AG04449 (cell line): ENCODE results near the gene ADGRL1.

Experiments
- CTCF ChIA-PET: fragments of 350-600 bp; formaldehyde crosslinking; extraction: SDS; loops from one replicate; lab custom pipeline; 2021; ENCODE audit warnings: antibody characterized with exemption; lab: Yijun Ruan, JAX
- POLR2A ChIA-PET: fragments of 400-600, 350-600 bp; formaldehyde crosslinking; extraction: SDS; loops from one replicate; lab custom pipeline; 2020; ENCODE audit warnings: antibody characterized with exemption, inconsistent platforms; lab: Yijun Ruan, JAX
- DNase-seq: peaks from one replicate; pipeline ENCODE4 v3.0.0-alpha.2; 2010; ENCODE audit warnings: low read depth, low spot score
- H3K4me3 ChIP-seq: 2 replicates; pipeline ENCODE4 v1.5.1; 2011; ENCODE audit warnings: low read depth, mild to moderate bottlenecking, control low read depth, low read length
- CTCF ChIP-seq: IDR thresholded peaks from one replicate; pipeline ENCODE4 v1.5.1; 2011; ENCODE audit warnings: mild to moderate bottlenecking, moderate library complexity, low read length, control low read depth, inconsistent platforms; ENCODE audit not compliant: insufficient read depth; ENCODE audit errors: missing control alignments

ADGRL1 gene

DNA sequence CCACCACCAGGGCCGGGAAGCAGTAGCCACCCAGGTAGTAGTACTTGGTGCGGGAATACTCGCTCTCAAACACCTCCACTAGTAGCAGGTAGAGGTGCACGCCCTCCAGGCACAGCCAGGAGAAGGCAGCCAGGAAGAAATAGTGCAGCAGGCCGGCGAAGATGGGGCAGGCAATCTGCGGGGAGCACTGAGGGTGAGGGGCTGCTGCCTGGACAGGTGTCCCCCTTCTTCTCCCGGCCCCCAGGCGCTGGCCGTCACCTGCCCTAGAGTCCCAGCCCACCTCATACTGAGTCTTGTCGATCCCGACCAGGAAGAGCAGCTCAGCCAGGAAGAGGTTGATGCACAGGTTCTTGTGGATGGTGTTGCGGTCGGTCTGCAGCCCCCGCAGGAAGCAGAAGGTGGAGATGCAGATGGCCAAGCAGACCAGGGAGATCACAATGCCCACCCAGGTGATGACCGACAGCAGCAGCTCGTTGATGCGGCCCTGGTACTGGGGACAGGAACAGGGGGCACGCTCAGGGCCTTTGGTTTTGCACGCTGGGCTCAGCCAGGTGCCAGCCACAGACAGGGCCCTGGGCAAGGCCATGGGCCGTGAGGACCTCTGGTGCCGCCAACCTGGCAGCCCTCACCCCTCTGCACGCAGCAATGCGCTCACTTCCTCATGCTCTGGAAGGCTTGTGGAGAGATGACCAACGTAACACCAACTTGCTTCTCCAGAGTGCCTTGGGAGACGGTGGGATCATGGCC, 48.8 kb downstream of the ADGRL1 start:
- POLR2A ChIA-PET: no interaction called here
- no peak for TF ChIP-seq CTCF
- no peak overlapping the region for H3K4me3 ChIP-seq
- CTCF ChIA-PET: interaction anchor here (1.3 to 6.6 kb wide), 3 partner anchors 10 to 39 kb away, joined by 4 to 34 read pairs (median 6); partner anchors contain the start of gene ASF1B
- no peak for DNase-seq

DNA sequence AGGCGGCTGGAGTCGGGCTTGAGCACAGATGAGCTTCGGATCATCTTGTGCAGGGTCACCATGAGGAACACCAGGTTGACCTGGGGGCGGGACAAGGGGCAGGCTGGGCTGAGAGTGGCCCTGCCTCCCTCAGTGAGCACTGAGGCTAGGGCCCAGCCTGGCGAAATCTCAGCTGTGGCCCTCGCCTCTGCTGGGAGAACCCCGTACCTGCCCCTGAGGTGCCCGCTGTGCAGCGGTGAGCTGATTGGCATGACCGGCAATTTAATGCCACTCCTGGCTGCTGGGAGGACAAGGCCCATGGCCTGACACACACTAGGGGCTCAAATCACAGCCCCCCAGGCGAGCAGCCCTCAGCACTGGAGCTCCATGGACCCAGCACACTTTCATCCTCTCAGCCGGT, 49.8 kb downstream of the ADGRL1 start:
- ChIA-PET CTCF (interaction anchor here (1.5 to 6.6 kb wide), 2 partner anchors 9 to 19 kb away, joined by 5 to 34 read pairs; partner anchors contain the start of gene ASF1B), POLR2A (no interaction called here)
- no peak for TF ChIP-seq CTCF
- DNase-seq: no peak
- no peak overlapping the region for H3K4me3 ChIP-seq

- POLR2A ChIA-PET: no interaction called here
- CTCF ChIA-PET: interaction anchor here (1.5 kb wide), 1 partner anchor 19 kb away, joined by 5 read pairs; the partner anchor contains the start of gene ASF1B
Observed at GRCh38 chr19:14155371-14155770, 50.6 kb downstream of the ADGRL1 start.

GRCh38 chr19:14152713-14153112, 53.3 kb downstream of the ADGRL1 start:
- no peak for DNase-seq
- no peak for TF ChIP-seq CTCF
- CTCF ChIA-PET: interaction anchor here (0.9 to 9.3 kb wide), 3 partner anchors 16 to 196 kb away, joined by 3 to 101 read pairs (median 9); partner anchors contain the start of gene ASF1B
- POLR2A ChIA-PET: no interaction called here
- H3K4me3 ChIP-seq: no peak overlapping the region

More at GRCh38 chr19:14155371-14155770, 50.6 kb downstream of the ADGRL1 start:
- no peak for TF ChIP-seq CTCF
- no peak for DNase-seq
- H3K4me3 ChIP-seq: no peak overlapping the region

DNA sequence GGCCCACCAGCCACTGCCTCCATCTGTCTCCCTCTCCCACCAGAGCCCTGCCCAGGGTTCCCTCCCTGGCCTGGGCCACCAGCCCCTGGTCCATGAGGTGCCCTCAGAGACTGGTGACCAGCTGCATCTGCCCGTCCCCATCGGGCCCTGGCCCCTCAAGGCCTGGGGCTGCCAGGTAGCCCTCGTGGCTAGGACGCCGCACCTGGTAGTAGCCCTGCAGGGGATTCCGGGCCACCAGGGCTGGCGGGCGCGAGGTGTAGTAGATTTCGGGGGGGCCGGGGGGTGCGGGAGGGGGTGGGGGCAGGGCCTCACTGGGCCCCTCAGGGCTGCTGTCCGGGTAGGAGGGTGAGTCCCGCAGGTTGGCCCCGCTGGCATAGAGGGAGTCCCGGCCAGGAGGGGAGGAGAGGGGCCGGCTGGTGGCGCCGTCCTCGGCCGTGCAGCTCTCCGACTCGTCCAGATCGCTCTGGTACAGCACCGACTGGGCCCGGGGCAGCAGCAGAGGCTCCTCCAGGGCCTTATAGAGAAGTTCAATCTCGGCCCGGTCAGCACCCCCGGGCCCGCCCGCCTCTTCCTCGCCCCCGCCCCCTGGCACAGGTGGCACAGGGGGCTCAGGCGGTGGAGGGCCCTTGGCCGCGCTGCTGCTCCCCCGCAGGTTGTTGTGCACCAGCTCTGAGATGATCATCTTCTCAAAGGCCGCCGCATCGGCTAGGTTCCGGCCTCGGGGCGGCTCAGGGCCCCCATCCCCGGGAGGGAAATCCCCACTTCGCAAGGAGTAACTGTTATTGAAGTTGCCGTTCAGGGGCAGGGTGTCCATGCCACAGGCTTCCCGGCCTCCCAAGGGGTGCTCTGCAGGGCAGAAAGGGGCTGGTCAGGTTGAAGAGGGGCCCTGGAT, 55.0 kb downstream of the ADGRL1 start:
- POLR2A ChIA-PET: no interaction called here
- DNase-seq: no peak
- TF ChIP-seq CTCF: no peak
- CTCF ChIA-PET: interaction anchor here (6.9 to 9.3 kb wide), 2 partner anchors 13 to 198 kb away, joined by 77 to 101 read pairs; partner anchors contain the start of gene ASF1B
- H3K4me3 ChIP-seq: no peak overlapping the region
